ENCODE results near the gene ZNF814. TPM values are rescaled to one million over a fixed set of nuclear protein-coding genes. Genes with fewer than 3 reads are reported as not detected.
A peak's percentile ranks its signal among the peaks of the same experiment; 100 is the strongest.
"Not testable (repeated sequence)": the region's sequence is repeated elsewhere in the genome, so short reads cannot be mapped to it uniquely, and the experiment has no call there.

ZNF814 gene
- total and polyA plus RNA-seq, 8 donors = 3.7 to 10.8 (median 6.6) TPM

GRCh38 chr19:57815247-57816075 lies 73.4 kb downstream of the ZNF814 start:
- H3K4me1 ChIP-seq = peaks cover 0 to 5% (median 4%) of the 10 kb centered on the region in 3 donors
- DNase-seq (no peak), FAIRE-seq (no peak), ATAC-seq (no peak)
- 47 to 50% methylated on average over 17 of the region's 17 CpGs for WGBS, 2 donors
- no peak for TF ChIP-seq CTCF (IDR thresholded peaks at IDR 0.05)
- peak overlapping the region in 3 of 4 donors; percentile 62 to 74 (median 68) for H3K27ac ChIP-seq
- H3K9me3 ChIP-seq = no peaks in the 10 kb centered on the region
- H3K27me3 ChIP-seq = no peaks in the 10 kb centered on the region
- intact Hi-C loops (cut with DNase I) = no loop called here
- no peaks in the 10 kb centered on the region for H3K36me3 ChIP-seq
- peak overlapping the region in 2 of 4 donors; percentile 76 to 77 for H3K4me3 ChIP-seq

- Histone ChIP-seq H3K27ac (peak within 1 kb of the TSS; percentile 62 to 74 (median 69)), H3K27me3 (no peaks in the 10 kb centered on the region), H3K4me3 (peak within 1 kb of the TSS; percentile 56 to 82 (median 76)), H3K9me3 (no peaks in the 10 kb centered on the region), H3K4me1 (peaks cover 0 to 5% (median 4%) of the 10 kb centered on the region in 3 donors), H3K36me3 (no peaks in the 10 kb centered on the region)
- peak; percentile 80 to 90 (median 86) for DNase-seq
- 0 to 1% methylated on average over 50 of the region's 50 CpGs for WGBS, 2 donors
- FAIRE-seq = no peak
- ATAC-seq = peak; percentile 89 to 94 (median 90)
- intact Hi-C loops (cut with DNase I) = no loop called here
- TF ChIP-seq CTCF (IDR thresholded peaks at IDR 0.05) = no peak
These were observed 74.2 kb downstream of the ZNF814 start, which contains the start of gene ZNF552 for GRCh38 chr19:57814505-57815246. Gene ZNF552 (minus strand): TSS chr19:57814913. CDS start chr19:57814743, 170 bp downstream.

GRCh38 chr19:57813919-57814504 lies 74.8 kb downstream of the ZNF814 start:
- no peaks in the 10 kb centered on the region for H3K36me3 ChIP-seq
- DNase-seq (no peak), FAIRE-seq (no peak), ATAC-seq (peak in 2 of 4 donors; percentile 2 to 13)
- intact Hi-C loops (cut with DNase I) = no loop called here
- TF ChIP-seq CTCF (IDR thresholded peaks at IDR 0.05) = no peak
- H3K4me1 ChIP-seq = peaks cover 0 to 5% (median 4%) of the 10 kb centered on the region in 3 donors
- H3K4me3 ChIP-seq = peak overlapping the region; percentile 56 to 82 (median 76)
- no peaks in the 10 kb centered on the region for H3K27me3 ChIP-seq
- H3K27ac ChIP-seq = peak overlapping the region; percentile 62 to 74 (median 69)
- WGBS, 2 donors = 9 to 11% methylated on average over 13 of the region's 13 CpGs
- no peaks in the 10 kb centered on the region for H3K9me3 ChIP-seq

- H3K36me3 ChIP-seq; FAIRE-seq; ATAC-seq; H3K9me3 ChIP-seq; intact Hi-C loops (cut with DNase I); H3K27me3 ChIP-seq; H3K4me1 ChIP-seq: not testable (repeated sequence)
- 77 to 86% methylated on average over 12 to 13 of the region's 13 CpGs for WGBS, 2 donors
- peak in 1 of 6 donors; percentile 32 for DNase-seq
- Histone ChIP-seq H3K27ac (peak overlapping the region in 1 of 4 donors; percentile 74), H3K4me3 (peak overlapping the region in 3 of 4 donors; percentile 76 to 82 (median 77))
These were observed 75.6 kb downstream of the ZNF814 start for GRCh38 chr19:57812975-57813820.

Data from pancreas (tissue), 10 donors.